Dedifferentiated amniotic fluid mesenchymal stem cell (primary cell): ENCODE measurements around the gene SCCPDH.
"Not testable (repeated sequence)": the region's sequence is repeated elsewhere in the genome, so short reads cannot be mapped to it uniquely, and the experiment has no call there.

ENCODE experiments used
- DNase-seq: peaks from one replicate; pipeline ENCODE4 v3.0.0-alpha.2; 2016; ENCODE audit errors: extremely low spot score

Gene SCCPDH

GRCh38 chr1:246800756-246801155, 76.5 kb downstream of the SCCPDH start:
- no peak for DNase-seq

GRCh38 chr1:246801241-246802020, 77.2 kb downstream of the SCCPDH start:
- no peak for DNase-seq

- no peak for DNase-seq
Observed at GRCh38 chr1:246803373-246803772, 79.2 kb downstream of the SCCPDH start.

GRCh38 chr1:246803883-246804282, 79.7 kb downstream of the SCCPDH start:
- DNase-seq, result no peak

- DNase-seq, result no peak
Observed at GRCh38 chr1:246805135-246805716, 81.0 kb downstream of the SCCPDH start.

GRCh38 chr1:246809473-246809872, 85.3 kb downstream of the SCCPDH start:
- DNase-seq, result no peak

- DNase-seq, result no peak
Observed at GRCh38 chr1:246811985-246812384, 87.8 kb downstream of the SCCPDH start.

GRCh38 chr1:246813325-246813724, 89.1 kb downstream of the SCCPDH start:
- DNase-seq, result not testable (repeated sequence)

GRCh38 chr1:246814890-246815289, 90.7 kb downstream of the SCCPDH start:
- DNase-seq, result no peak

- DNase-seq, result no peak
Observed at GRCh38 chr1:246815693-246816270, 91.6 kb downstream of the SCCPDH start.
